OCI-LY7 (cell line): Measurements from ENCODE around the gene MED26. TPM values are rescaled to one million over a fixed set of nuclear protein-coding genes. Genes with fewer than 3 reads are reported as not detected.

ENCODE experiments used
- BruUV-seq: library from RNA; stranded (reverse); fragments of 400-500 nt; replicated peaks from 2 replicates; lab custom pipeline; 2021; lab: Mats Ljungman, UMichigan
- CTCF ChIA-PET: fragments of 300-600 bp; sonication (Branson Sonifier 250); formaldehyde crosslinking; loops from one replicate; lab custom pipeline; 2022; ENCODE audit warnings: antibody characterized with exemption; ENCODE audit not compliant: unreplicated experiment; lab: Charles Lee
- POLR2A ChIA-PET: fragments of 300-600 bp; sonication (Branson Sonifier 250); formaldehyde crosslinking; loops from one replicate; lab custom pipeline; 2022; ENCODE audit warnings: antibody characterized with exemption; lab: Charles Lee
- DNase-seq: peaks from one replicate; pipeline ENCODE4 v3.0.0-alpha.2; 2015; ENCODE audit warnings: low spot score
- H2AFZ ChIP-seq: fragments of 200-600 bp; sonication (generic), shearing (Covaris generic); 2 replicates; pipeline ENCODE4 v1.6.1; 2014; ENCODE audit warnings: mild to moderate bottlenecking, antibody characterized with exemption, low read length, moderate library complexity
- H3K27ac ChIP-seq: fragments of 200-600 bp; sonication (generic); 2 replicates; pipeline ENCODE4 v1.5.1; 2014; ENCODE audit warnings: mixed run types, low read depth, mild to moderate bottlenecking, moderate library complexity, low read length, inconsistent platforms; ENCODE audit not compliant: poor library complexity, severe bottlenecking
- H3K36me3 ChIP-seq: fragments of 200-600 bp; sonication (generic); 2 replicates; pipeline ENCODE4 v1.6.1; 2014; ENCODE audit warnings: mild to moderate bottlenecking, antibody characterized with exemption, low read length, moderate library complexity, mixed read lengths; ENCODE audit not compliant: insufficient read depth
- H3K4me1 ChIP-seq: fragments of 200-600 bp; sonication (generic); 2 replicates; pipeline ENCODE4 v1.5.1; 2014; ENCODE audit warnings: mild to moderate bottlenecking, low read length; ENCODE audit not compliant: insufficient read depth, poor library complexity, severe bottlenecking
- H3K4me2 ChIP-seq: fragments of 200-600 bp; sonication (generic); 2 replicates; pipeline ENCODE4 v1.6.1; 2014; ENCODE audit warnings: mild to moderate bottlenecking, low read length
- H3K4me3 ChIP-seq: fragments of 200-600 bp; sonication (generic); 2 replicates; pipeline ENCODE4 v1.5.1; 2014; ENCODE audit warnings: mild to moderate bottlenecking, low read depth, low read length; ENCODE audit not compliant: poor library complexity, severe bottlenecking
- H3K79me2 ChIP-seq: fragments of 200-600 bp; sonication (generic); 2 replicates; pipeline ENCODE4 v1.6.1; 2016; ENCODE audit warnings: low read depth, mild to moderate bottlenecking, low read length, moderate library complexity, mixed read lengths; ENCODE audit not compliant: insufficient read depth
- H3K9me2 ChIP-seq: fragments of 200-600 bp; sonication (generic); 2 replicates; pipeline ENCODE4 v1.6.1; 2016; ENCODE audit warnings: mild to moderate bottlenecking, low read length, mixed read lengths; ENCODE audit not compliant: insufficient read depth
- H3K9me3 ChIP-seq: fragments of 200-600 bp; sonication (generic); 2 replicates; pipeline ENCODE4 v1.6.1; 2014; ENCODE audit warnings: mild to moderate bottlenecking, mixed run types, low read length, mixed read lengths
- H4K20me1 ChIP-seq: fragments of 200-600 bp; sonication (generic); 2 replicates; pipeline ENCODE4 v1.6.1; 2014; ENCODE audit warnings: mild to moderate bottlenecking, antibody characterized with exemption, low read length, moderate library complexity, mixed read lengths; ENCODE audit not compliant: insufficient read depth
- CTCF ChIP-seq: fragments of 200-600 bp; sonication (generic); conservative IDR thresholded peaks from 2 replicates; pipeline ENCODE4 v1.5.1; 2014; ENCODE audit warnings: mild to moderate bottlenecking, antibody characterized with exemption, low read length, moderate library complexity, mixed read lengths
- EZH2phosphoT487 ChIP-seq: fragments of 200-600 bp; sonication (generic); IDR thresholded peaks from 2 replicates; pipeline ENCODE4 v1.6.1; 2018; ENCODE audit warnings: low read depth, borderline replicate concordance, mild to moderate bottlenecking, mixed run types, antibody characterized with exemption, low read length, moderate library complexity, mixed read lengths
- intact Hi-C: fragments of 100-400 bp; cut with micrococcal nuclease; formaldehyde crosslinking; loops from one replicate; pipeline ENCODE4 v1.10.0; 2022; ENCODE audit not compliant: unreplicated experiment
- total RNA-seq, 2 experiments: library from RNA; depleted of rRNA in 1 of 2; stranded (reverse); fragments of >200 nt in 1 of 2; shearing (Covaris generic) in 1 of 2; gene quantifications; 2 replicates each; pipeline ENCODE4 v1.2.3, GENCODE V29; 2014 to 2022

Gene MED26
- total RNA-seq, 2 experiments from 2014 or later, result 19.4 to 26.8 TPM

GRCh38 chr19:16585094-16585801, 42.8 kb downstream of the MED26 start:
- no peaks in the 10 kb centered on the region for H3K9me3 ChIP-seq
- BruUV-seq, result no TSS peak
- TF ChIP-seq EZH2phosphoT487, result no peak
- peak overlapping the region; percentile 73 for H3K4me3 ChIP-seq
- peaks cover 90% of the 10 kb centered on the region for H3K4me1 ChIP-seq
- no peak overlapping the region for H2AFZ ChIP-seq
- CTCF ChIA-PET, result no interaction called here
- peak overlapping the region; percentile 97 for H3K27ac ChIP-seq
- POLR2A ChIA-PET, result interaction anchor here (0.6 to 1.3 kb wide), 9 partner anchors 14 to 75 kb away, joined by 3 to 7 read pairs (median 3); partner anchors contain the start of gene SMIM7
- H3K36me3 ChIP-seq, result peaks cover 20% of the 10 kb centered on the region; the same call in 1 of the 2 replicates
- peak; percentile 22 for DNase-seq
- H4K20me1 ChIP-seq, result 0 out of 2 replicates have a peak, but pooled peaks cover 5% of the 10 kb centered on the region
- no peaks in the 10 kb centered on the region for H3K9me2 ChIP-seq
- H3K79me2 ChIP-seq, result peaks cover 91% of the 10 kb centered on the region
- intact Hi-C loops, result loop anchor here (5.0 kb wide), 3 partner anchors 43 to 508 kb away; partner anchors contain the start of genes CHERP and TPM4
- peak overlapping the region; percentile 97 for H3K4me2 ChIP-seq

- Histone ChIP-seq H3K9me2 (no peaks in the 10 kb centered on the region), H3K4me3 (peak overlapping the region; percentile 73), H4K20me1 (peaks cover 10% of the 10 kb centered on the region; the same call in 1 of the 2 replicates), H3K4me2 (peak overlapping the region; percentile 97), H2AFZ (no peak overlapping the region), H3K4me1 (peaks cover 82% of the 10 kb centered on the region), H3K9me3 (no peaks in the 10 kb centered on the region), H3K79me2 (peaks cover 91% of the 10 kb centered on the region), H3K27ac (peak overlapping the region; percentile 97), H3K36me3 (peaks cover 26% of the 10 kb centered on the region; the same call in 1 of the 2 replicates)
- TSS peak; percentile 77 for BruUV-seq
- intact Hi-C loops, result loop anchor here (5.0 kb wide), 3 partner anchors 42 to 507 kb away; partner anchors contain the start of genes CHERP and TPM4
- CTCF ChIA-PET, result no interaction called here
- peak; percentile 94 for DNase-seq
- POLR2A ChIA-PET, result interaction anchor here (0.6 to 1.3 kb wide), 11 partner anchors 13 to 490 kb away, joined by 3 to 7 read pairs (median 3); partner anchors contain the start of gene FAM32A
- TF ChIP-seq EZH2phosphoT487 (no peak), CTCF (no peak)
Observed at GRCh38 chr19:16584248-16585093, 43.5 kb downstream of the MED26 start.

GRCh38 chr19:16582486-16583261, 45.3 kb downstream of the MED26 start:
- ChIA-PET POLR2A (no interaction called here), CTCF (no interaction called here)
- intact Hi-C loops, result no loop called here
- Histone ChIP-seq H3K9me2 (no peaks in the 10 kb centered on the region), H3K27ac (peak overlapping the region; percentile 97), H3K79me2 (peaks cover 93% of the 10 kb centered on the region), H3K4me3 (no peak overlapping the region), H2AFZ (no peak overlapping the region), H3K36me3 (peaks cover 42% of the 10 kb centered on the region), H4K20me1 (peaks cover 11% of the 10 kb centered on the region), H3K4me1 (peaks cover 64% of the 10 kb centered on the region), H3K4me2 (peak overlapping the region; percentile 97), H3K9me3 (no peaks in the 10 kb centered on the region)
- no peak for TF ChIP-seq EZH2phosphoT487
- no TSS peak for BruUV-seq
- DNase-seq, result no peak
